Measurements from ENCODE around the gene ATP5ME. TPM values are rescaled to one million over a fixed set of nuclear protein-coding genes. Genes with fewer than 3 reads are reported as not detected.

ATP5ME gene
- polyA plus RNA-seq, 1 of the 3 experiments (the other 2 are of a cell fraction), result 1,185 TPM

DNA sequence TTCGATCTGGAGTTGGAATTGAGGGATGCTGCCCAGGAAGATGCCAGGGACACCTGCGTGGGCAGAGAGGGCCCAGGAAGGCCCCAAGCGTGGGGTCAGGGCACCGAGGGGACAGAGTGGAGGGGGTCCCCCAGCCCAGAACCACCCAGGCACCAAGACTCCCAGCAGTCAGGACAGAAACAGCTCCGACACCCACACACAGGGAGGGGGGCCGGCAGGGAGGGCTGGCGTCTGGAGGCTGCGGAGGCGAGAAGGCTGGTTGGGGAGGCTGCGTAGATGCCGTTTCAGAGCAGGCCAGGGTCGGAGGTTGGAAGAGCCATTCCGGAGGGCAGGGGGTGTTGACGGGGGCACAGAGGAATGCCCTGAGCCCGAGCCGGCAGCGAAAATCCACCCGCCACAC lies 23.6 kb downstream of the ATP5ME start:
- WGBS (ENCODE audit: low lambda C conversion rate), result 48% methylated on average over 10 of the region's 18 CpGs
- H3K36me3 ChIP-seq (replicated peaks in 1 of 2; ENCODE audit: control insufficient read depth in 1 of 2, insufficient read depth in 2 of 2, low read length in 1 of 2), result no peaks in the 10 kb centered on the region
- no peaks in the 10 kb centered on the region for H3K79me2 ChIP-seq (ENCODE audit: insufficient read depth)
- TF ChIP-seq GATA2 (CRISPR knock-in tag; IDR thresholded peaks at IDR 0.05) (no peak), JUND (IDR thresholded peaks at IDR 0.05) (no peak), POLR2AphosphoS5 (IDR thresholded peaks at IDR 0.05; ENCODE audit: low read depth, low read length) (no peak), MXI1 (IDR thresholded peaks at IDR 0.05; ENCODE audit: low read depth, low read length) (no peak), TEAD4 (IDR thresholded peaks at IDR 0.05; ENCODE audit: borderline replicate concordance, insufficient read depth) (no peak), RXRA (IDR thresholded peaks at IDR 0.05; ENCODE audit: borderline replicate concordance, low read depth) (no peak), RCOR1 (IDR thresholded peaks at IDR 0.05; ENCODE audit: low read length) (no peak), SMC3 (IDR thresholded peaks at IDR 0.05; ENCODE audit: low read depth, low read length) (no peak), NRF1 (IDR thresholded peaks at IDR 0.05; ENCODE audit: low read depth, low read length) (no peak), FOXM1 (IDR thresholded peaks at IDR 0.05; ENCODE audit: low read depth) (no peak), SIN3A (IDR thresholded peaks at IDR 0.05; ENCODE audit: borderline replicate concordance, low read depth, low read length) (no peak)
- TF ChIP-seq, protein P1, sequence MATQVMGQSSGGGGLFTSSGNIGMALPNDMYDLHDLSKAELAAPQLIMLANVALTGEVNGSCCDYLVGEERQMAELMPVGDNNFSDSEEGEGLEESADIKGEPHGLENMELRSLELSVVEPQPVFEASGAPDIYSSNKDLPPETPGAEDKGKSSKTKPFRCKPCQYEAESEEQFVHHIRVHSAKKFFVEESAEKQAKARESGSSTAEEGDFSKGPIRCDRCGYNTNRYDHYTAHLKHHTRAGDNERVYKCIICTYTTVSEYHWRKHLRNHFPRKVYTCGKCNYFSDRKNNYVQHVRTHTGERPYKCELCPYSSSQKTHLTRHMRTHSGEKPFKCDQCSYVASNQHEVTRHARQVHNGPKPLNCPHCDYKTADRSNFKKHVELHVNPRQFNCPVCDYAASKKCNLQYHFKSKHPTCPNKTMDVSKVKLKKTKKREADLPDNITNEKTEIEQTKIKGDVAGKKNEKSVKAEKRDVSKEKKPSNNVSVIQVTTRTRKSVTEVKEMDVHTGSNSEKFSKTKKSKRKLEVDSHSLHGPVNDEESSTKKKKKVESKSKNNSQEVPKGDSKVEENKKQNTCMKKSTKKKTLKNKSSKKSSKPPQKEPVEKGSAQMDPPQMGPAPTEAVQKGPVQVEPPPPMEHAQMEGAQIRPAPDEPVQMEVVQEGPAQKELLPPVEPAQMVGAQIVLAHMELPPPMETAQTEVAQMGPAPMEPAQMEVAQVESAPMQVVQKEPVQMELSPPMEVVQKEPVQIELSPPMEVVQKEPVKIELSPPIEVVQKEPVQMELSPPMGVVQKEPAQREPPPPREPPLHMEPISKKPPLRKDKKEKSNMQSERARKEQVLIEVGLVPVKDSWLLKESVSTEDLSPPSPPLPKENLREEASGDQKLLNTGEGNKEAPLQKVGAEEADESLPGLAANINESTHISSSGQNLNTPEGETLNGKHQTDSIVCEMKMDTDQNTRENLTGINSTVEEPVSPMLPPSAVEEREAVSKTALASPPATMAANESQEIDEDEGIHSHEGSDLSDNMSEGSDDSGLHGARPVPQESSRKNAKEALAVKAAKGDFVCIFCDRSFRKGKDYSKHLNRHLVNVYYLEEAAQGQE (IDR thresholded peaks at IDR 0.05; ENCODE audit: low read depth, low read length), result no peak
- TF ChIP-seq, protein P2, sequence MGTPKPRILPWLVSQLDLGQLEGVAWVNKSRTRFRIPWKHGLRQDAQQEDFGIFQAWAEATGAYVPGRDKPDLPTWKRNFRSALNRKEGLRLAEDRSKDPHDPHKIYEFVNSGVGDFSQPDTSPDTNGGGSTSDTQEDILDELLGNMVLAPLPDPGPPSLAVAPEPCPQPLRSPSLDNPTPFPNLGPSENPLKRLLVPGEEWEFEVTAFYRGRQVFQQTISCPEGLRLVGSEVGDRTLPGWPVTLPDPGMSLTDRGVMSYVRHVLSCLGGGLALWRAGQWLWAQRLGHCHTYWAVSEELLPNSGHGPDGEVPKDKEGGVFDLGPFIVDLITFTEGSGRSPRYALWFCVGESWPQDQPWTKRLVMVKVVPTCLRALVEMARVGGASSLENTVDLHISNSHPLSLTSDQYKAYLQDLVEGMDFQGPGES (IDR thresholded peaks at IDR 0.05; ENCODE audit: low read depth, low read length), result no peak
- TF ChIP-seq, protein P3, sequence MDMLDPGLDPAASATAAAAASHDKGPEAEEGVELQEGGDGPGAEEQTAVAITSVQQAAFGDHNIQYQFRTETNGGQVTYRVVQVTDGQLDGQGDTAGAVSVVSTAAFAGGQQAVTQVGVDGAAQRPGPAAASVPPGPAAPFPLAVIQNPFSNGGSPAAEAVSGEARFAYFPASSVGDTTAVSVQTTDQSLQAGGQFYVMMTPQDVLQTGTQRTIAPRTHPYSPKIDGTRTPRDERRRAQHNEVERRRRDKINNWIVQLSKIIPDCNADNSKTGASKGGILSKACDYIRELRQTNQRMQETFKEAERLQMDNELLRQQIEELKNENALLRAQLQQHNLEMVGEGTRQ (IDR thresholded peaks at IDR 0.05; ENCODE audit: borderline replicate concordance, low read depth, low read length), result no peak
- TF ChIP-seq, protein P4, sequence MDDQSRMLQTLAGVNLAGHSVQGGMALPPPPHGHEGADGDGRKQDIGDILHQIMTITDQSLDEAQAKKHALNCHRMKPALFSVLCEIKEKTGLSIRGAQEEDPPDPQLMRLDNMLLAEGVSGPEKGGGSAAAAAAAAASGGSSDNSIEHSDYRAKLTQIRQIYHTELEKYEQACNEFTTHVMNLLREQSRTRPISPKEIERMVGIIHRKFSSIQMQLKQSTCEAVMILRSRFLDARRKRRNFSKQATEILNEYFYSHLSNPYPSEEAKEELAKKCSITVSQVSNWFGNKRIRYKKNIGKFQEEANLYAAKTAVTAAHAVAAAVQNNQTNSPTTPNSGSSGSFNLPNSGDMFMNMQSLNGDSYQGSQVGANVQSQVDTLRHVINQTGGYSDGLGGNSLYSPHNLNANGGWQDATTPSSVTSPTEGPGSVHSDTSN (IDR thresholded peaks at IDR 0.05), result no peak
- TF ChIP-seq, protein P5, sequence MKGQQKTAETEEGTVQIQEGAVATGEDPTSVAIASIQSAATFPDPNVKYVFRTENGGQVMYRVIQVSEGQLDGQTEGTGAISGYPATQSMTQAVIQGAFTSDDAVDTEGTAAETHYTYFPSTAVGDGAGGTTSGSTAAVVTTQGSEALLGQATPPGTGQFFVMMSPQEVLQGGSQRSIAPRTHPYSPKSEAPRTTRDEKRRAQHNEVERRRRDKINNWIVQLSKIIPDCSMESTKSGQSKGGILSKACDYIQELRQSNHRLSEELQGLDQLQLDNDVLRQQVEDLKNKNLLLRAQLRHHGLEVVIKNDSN (IDR thresholded peaks at IDR 0.05; ENCODE audit: borderline replicate concordance, low read depth), result no peak
- H3K9me3 ChIP-seq, result no peaks in the 10 kb centered on the region
- peaks cover 13% of the 10 kb centered on the region; the same call in 1 of the 2 replicates for H3K27me3 ChIP-seq (ENCODE audit: insufficient read depth)
- CTCF ChIA-PET, result no interaction called here
- H3K27ac ChIP-seq (ENCODE audit: low read depth in 2 of 2, low read length in 1 of 2), result no peak overlapping the region
- H3K9me2 ChIP-seq, result no peaks in the 10 kb centered on the region
- H3K9ac ChIP-seq, result no peak overlapping the region
- DNase-seq, result no peak
- no peaks in the 10 kb centered on the region for H4K20me1 ChIP-seq (ENCODE audit: insufficient read depth)
- POLR2A ChIA-PET, result no interaction called here
- peaks cover 0 to 2% of the 10 kb centered on the region in 2 experiments; a peak in 1 of 4 replicates for H3K4me1 ChIP-seq (ENCODE audit: control insufficient read depth in 1 of 2, insufficient read depth in 2 of 2, low read depth in 1 of 2, low read length in 1 of 2)
- H3F3A ChIP-seq (replicated peaks; ENCODE audit: insufficient read depth), result no peaks in the 10 kb centered on the region
- H3K4me2 ChIP-seq, result no peak overlapping the region
- no peak overlapping the region for H2AFZ ChIP-seq (ENCODE audit: low read depth)
- no peak overlapping the region for H3K4me3 ChIP-seq (ENCODE audit: low read depth in 2 of 2, low read length in 1 of 2)

Data from SK-N-SH (cell line).